Activated CD4-positive, CD25-positive, alpha-beta regulatory T cell treated with anti-CD3 and anti-CD28 coated beads, Interleukin-2, amount 50 U/mL, for 16 hours (primary cell): ENCODE results near the gene DOK7.

ENCODE experiments used
- DNase-seq: peaks from one replicate; pipeline ENCODE4 v3.0.0-alpha.2; 2020; ENCODE audit warnings: low read depth, low spot score

Gene DOK7

GRCh38 chr4:3462321-3462789 is 751 bp upstream of the DOK7 start:
- no peak for DNase-seq

- no peak for DNase-seq
Observed at GRCh38 chr4:3463556-3464348, 646 bp downstream of the DOK7 start.

GRCh38 chr4:3464349-3464905 is 1.3 kb downstream of the DOK7 start:
- no peak for DNase-seq

GRCh38 chr4:3464911-3465697 is 2.0 kb downstream of the DOK7 start:
- DNase-seq, result no peak

GRCh38 chr4:3465698-3466671 is 2.9 kb downstream of the DOK7 start:
- no peak for DNase-seq

- DNase-seq, result no peak
Observed at GRCh38 chr4:3466691-3467600, 3.8 kb downstream of the DOK7 start.

- DNase-seq, result no peak
Observed at GRCh38 chr4:3467601-3468031, 4.5 kb downstream of the DOK7 start.

- DNase-seq, result no peak
Observed at GRCh38 chr4:3468154-3468553, 5.0 kb downstream of the DOK7 start.

- DNase-seq, result no peak
Observed at GRCh38 chr4:3468804-3469203, 5.7 kb downstream of the DOK7 start.

- no peak for DNase-seq
Observed at GRCh38 chr4:3469386-3470243, 6.5 kb downstream of the DOK7 start.

GRCh38 chr4:3470244-3471097 is 7.4 kb downstream of the DOK7 start:
- no peak for DNase-seq

GRCh38 chr4:3471098-3471760 is 8.1 kb downstream of the DOK7 start:
- DNase-seq, result no peak

GRCh38 chr4:3471886-3472285 is 8.8 kb downstream of the DOK7 start:
- no peak for DNase-seq

- DNase-seq, result no peak
Observed at GRCh38 chr4:3472411-3473141, 9.5 kb downstream of the DOK7 start.

- no peak for DNase-seq
Observed at GRCh38 chr4:3473181-3473950, 10.3 kb downstream of the DOK7 start.
